Thyroid gland (tissue), 4 donors: ENCODE measurements around the gene GPC6. TPM values are rescaled to one million over a fixed set of nuclear protein-coding genes. Genes with fewer than 3 reads are reported as not detected.

ENCODE experiments used
- DNase-seq, 2 donors: peaks; one replicate each; pipeline ENCODE4 v3.0.0-alpha.2; 2019
- H3K27ac ChIP-seq, 3 donors: fragments of 200-600 bp; sonication (generic); 1 replicate in 2 of 3; 2 replicates in 1 of 3; pipeline ENCODE4 v1.5.1; 2016 to 2019; ENCODE audit warnings: mild to moderate bottlenecking in 1 of 3, moderate library complexity in 1 of 3
- H3K27me3 ChIP-seq: fragments of 200-600 bp; sonication (generic); one replicate; pipeline ENCODE4 v1.5.1; 2019
- H3K36me3 ChIP-seq, 2 donors: fragments of 200-600 bp; sonication (generic); one replicate each; pipeline ENCODE4 v1.5.1; 2016 to 2019
- H3K4me1 ChIP-seq, 2 donors: fragments of 200-600 bp; sonication (generic); one replicate each; pipeline ENCODE4 v1.5.1; 2017 to 2019
- H3K4me3 ChIP-seq, 3 donors: fragments of 200-600 bp; sonication (generic); replicated peaks in 1 of 3; 1 replicate in 2 of 3; 2 replicates in 1 of 3; pipeline ENCODE4 v1.5.1; 2016; ENCODE audit warnings: mild to moderate bottlenecking in 1 of 3
- H3K9me3 ChIP-seq: fragments of 200-600 bp; sonication (generic); one replicate; pipeline ENCODE4 v1.5.1; 2017
- POLR2A ChIP-seq, 2 donors: fragments of 450-650 bp; IDR thresholded peaks; one replicate each; pipeline ENCODE4 v1.6.1; 2017; ENCODE audit warnings: antibody characterized with exemption in 2 of 2, mild to moderate bottlenecking in 2 of 2, moderate library complexity in 1 of 2
- WGBS, 2 donors: methylation state at CpG; one replicate each; pipeline ENCODE4 v1.1.5; 2017; 5-methylcytosine and 5-hydroxymethylcytosine counted together
- intact Hi-C: fragments of 100-400 bp; cut with DNase I; formaldehyde crosslinking; loops from one replicate; pipeline ENCODE4 v1.15.1; 2023
- total RNA-seq, 4 donors: library from RNA; depleted of rRNA; stranded (reverse); fragments of >200 nt; gene quantifications; one replicate each; pipeline ENCODE4 v1.2.3, GENCODE V29; 2016
- TF ChIP-seq, protein P1 (sequence below), 6 experiments: fragments of 200-600 bp in 3 of 6; fragments of 450-650 bp in 3 of 6; sonication (generic) in 3 of 6; IDR thresholded peaks; one replicate each; pipeline ENCODE4 v1.5.1; 2016 to 2019; ENCODE audit warnings: antibody characterized with exemption in 6 of 6, mild to moderate bottlenecking in 2 of 6, inconsistent platforms in 1 of 6, moderate library complexity in 1 of 6

The GPC6 gene
- total RNA-seq, 4 donors from 2014 or later = 2.8 to 13.4 (median 7.5) TPM

DNA sequence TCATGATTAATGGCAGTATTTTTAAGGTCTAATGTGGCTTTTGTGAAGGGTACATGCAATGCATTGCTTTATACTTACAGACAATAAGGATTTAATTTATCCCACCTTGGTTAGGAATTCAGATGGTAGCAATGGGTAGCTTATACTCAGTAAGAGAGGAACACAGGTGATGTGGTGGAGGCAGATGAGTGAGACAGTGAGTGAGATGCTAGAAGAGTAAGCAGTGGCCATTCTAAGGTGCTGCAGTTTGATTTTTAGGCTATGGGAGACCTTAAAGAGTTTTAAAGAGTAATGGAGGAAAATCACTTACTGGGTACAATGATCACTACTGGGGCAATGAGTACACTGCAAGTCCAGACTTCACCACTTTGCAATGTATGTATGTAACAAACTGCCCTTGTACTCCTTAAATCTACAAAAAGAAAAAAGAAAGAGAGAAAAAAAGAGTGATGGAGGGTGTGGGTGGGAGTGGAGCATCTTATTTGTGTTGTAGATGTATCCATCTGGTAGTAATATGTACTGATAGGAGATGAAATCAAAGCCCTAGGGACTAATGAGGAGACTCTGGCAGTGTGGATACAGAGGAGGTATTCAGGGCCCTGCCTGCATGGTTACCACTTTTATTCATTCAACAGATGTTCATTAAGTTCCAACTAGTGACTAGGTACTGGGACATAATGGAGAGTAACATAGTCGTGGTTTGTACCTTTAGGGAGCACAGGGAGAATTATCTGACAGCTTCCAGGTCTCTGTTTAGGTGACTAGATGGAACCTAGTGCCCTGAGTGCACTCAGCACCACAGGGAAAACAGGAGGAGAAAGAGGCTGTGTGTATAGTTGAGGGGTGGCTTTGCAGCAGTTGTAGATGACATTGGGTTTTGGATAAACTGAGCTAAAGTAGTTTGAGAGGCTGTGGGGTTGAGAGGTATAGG is 99.0 kb downstream of the GPC6 start:
- no peak for DNase-seq
- Histone ChIP-seq H3K27ac (no peak overlapping the region), H3K4me3 (no peak overlapping the region), H3K4me1 (no peaks in the 10 kb centered on the region), H3K27me3 (no peaks in the 10 kb centered on the region), H3K36me3 (no peaks in the 10 kb centered on the region), H3K9me3 (no peaks in the 10 kb centered on the region)
- TF ChIP-seq, protein P1, sequence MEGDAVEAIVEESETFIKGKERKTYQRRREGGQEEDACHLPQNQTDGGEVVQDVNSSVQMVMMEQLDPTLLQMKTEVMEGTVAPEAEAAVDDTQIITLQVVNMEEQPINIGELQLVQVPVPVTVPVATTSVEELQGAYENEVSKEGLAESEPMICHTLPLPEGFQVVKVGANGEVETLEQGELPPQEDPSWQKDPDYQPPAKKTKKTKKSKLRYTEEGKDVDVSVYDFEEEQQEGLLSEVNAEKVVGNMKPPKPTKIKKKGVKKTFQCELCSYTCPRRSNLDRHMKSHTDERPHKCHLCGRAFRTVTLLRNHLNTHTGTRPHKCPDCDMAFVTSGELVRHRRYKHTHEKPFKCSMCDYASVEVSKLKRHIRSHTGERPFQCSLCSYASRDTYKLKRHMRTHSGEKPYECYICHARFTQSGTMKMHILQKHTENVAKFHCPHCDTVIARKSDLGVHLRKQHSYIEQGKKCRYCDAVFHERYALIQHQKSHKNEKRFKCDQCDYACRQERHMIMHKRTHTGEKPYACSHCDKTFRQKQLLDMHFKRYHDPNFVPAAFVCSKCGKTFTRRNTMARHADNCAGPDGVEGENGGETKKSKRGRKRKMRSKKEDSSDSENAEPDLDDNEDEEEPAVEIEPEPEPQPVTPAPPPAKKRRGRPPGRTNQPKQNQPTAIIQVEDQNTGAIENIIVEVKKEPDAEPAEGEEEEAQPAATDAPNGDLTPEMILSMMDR (IDR thresholded peaks at IDR 0.05) = no peak
- no peak for TF ChIP-seq POLR2A (IDR thresholded peaks at IDR 0.05)
- intact Hi-C loops = no loop called here
- WGBS, 2 donors = 50 to 57% methylated on average over 1 of the region's 1 CpG

DNA sequence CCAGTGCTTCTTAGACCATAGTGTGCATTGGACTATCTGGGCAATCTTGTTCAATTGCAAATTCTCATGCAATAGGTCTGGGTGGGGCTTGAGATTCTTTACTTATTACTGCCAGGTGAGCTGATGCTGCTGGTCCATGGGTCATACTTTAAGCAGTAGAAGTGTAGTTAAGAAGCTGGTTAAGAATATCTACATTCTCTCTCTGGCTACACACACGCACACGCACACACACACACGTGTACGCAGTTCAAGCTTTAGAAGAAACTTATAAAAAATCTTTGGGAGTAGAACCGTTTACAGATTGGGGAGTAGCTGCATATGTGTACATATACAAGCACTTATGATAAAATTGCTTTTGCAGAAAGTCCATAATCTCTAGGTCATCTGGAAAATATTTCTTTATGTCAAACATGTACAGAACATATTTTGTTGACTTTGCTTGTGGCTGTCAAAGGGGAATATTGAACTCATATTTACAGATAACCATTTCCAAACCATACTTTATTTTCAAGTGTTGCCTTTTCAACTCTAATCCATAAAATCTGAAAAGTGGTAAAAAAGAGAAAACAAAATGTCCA is 99.7 kb downstream of the GPC6 start:
- TF ChIP-seq, protein P1 (IDR thresholded peaks at IDR 0.05) = no peak
- TF ChIP-seq POLR2A (IDR thresholded peaks at IDR 0.05) = no peak
- H3K27me3 ChIP-seq = no peaks in the 10 kb centered on the region
- H3K36me3 ChIP-seq = no peaks in the 10 kb centered on the region
- no peak overlapping the region for H3K4me3 ChIP-seq
- 88 to 91% methylated on average over 5 of the region's 5 CpGs for WGBS, 2 donors
- H3K27ac ChIP-seq = no peak overlapping the region
- H3K9me3 ChIP-seq = no peaks in the 10 kb centered on the region
- DNase-seq = no peak
- intact Hi-C loops = no loop called here
- no peaks in the 10 kb centered on the region for H3K4me1 ChIP-seq

- Histone ChIP-seq H3K4me3 (no peak overlapping the region), H3K27me3 (no peaks in the 10 kb centered on the region), H3K9me3 (no peaks in the 10 kb centered on the region), H3K36me3 (no peaks in the 10 kb centered on the region), H3K27ac (no peak overlapping the region), H3K4me1 (no peaks in the 10 kb centered on the region)
- DNase-seq = no peak
- intact Hi-C loops = no loop called here
- 68 to 70% methylated on average over 2 of the region's 2 CpGs for WGBS, 2 donors
- TF ChIP-seq POLR2A (IDR thresholded peaks at IDR 0.05) = no peak
- TF ChIP-seq, protein P1 (IDR thresholded peaks at IDR 0.05) = no peak
These were observed 102.3 kb downstream of the GPC6 start for GRCh38 chr13:93328943-93329342.

- TF ChIP-seq POLR2A (IDR thresholded peaks at IDR 0.05) = no peak
- TF ChIP-seq, protein P1 (IDR thresholded peaks at IDR 0.05) = no peak
These were observed 110.1 kb downstream of the GPC6 start for GRCh38 chr13:93336728-93337127.

GRCh38 chr13:93338030-93338429 is 111.4 kb downstream of the GPC6 start:
- no peak for DNase-seq
- no peaks in the 10 kb centered on the region for H3K9me3 ChIP-seq
- WGBS, 2 donors = 75 to 83% methylated on average over 5 of the region's 5 CpGs
- H3K36me3 ChIP-seq = no peaks in the 10 kb centered on the region
- no peaks in the 10 kb centered on the region for H3K27me3 ChIP-seq
- H3K4me1 ChIP-seq = no peaks in the 10 kb centered on the region
- no peak overlapping the region for H3K27ac ChIP-seq
- TF ChIP-seq POLR2A (IDR thresholded peaks at IDR 0.05) = no peak
- TF ChIP-seq, protein P1 (IDR thresholded peaks at IDR 0.05) = no peak
- intact Hi-C loops = no loop called here
- H3K4me3 ChIP-seq = no peak overlapping the region

More at GRCh38 chr13:93336728-93337127, 110.1 kb downstream of the GPC6 start:
- intact Hi-C loops = no loop called here
- WGBS, 2 donors = 78 to 88% methylated on average over 4 of the region's 4 CpGs
- Histone ChIP-seq H3K9me3 (no peaks in the 10 kb centered on the region), H3K4me3 (no peak overlapping the region), H3K27me3 (no peaks in the 10 kb centered on the region), H3K4me1 (no peaks in the 10 kb centered on the region), H3K36me3 (no peaks in the 10 kb centered on the region), H3K27ac (no peak overlapping the region)
- DNase-seq = no peak
